Measurements from ENCODE around the gene SETD4.
A peak's percentile ranks its signal among the peaks of the same experiment; 100 is the strongest.
"Not testable (repeated sequence)": the region's sequence is repeated elsewhere in the genome, so short reads cannot be mapped to it uniquely, and the experiment has no call there.

The SETD4 gene

GRCh38 chr21:36104317-36105300, 44.3 kb upstream of the SETD4 start:
- H4K20me1 ChIP-seq (ENCODE audit: insufficient read depth, low read length), result no peaks in the 10 kb centered on the region
- no peak overlapping the region for H2AFZ ChIP-seq (ENCODE audit: low read length)
- peaks cover 11% of the 10 kb centered on the region for H3F3A ChIP-seq (ENCODE audit: insufficient read depth, low read length)
- DNase-seq, result no peak
- no peaks in the 10 kb centered on the region for H3K9me2 ChIP-seq (replicated peaks; ENCODE audit: insufficient read depth, low read length)
- no peak overlapping the region for H3K27ac ChIP-seq (ENCODE audit: low read length)
- no peak overlapping the region for H3K9ac ChIP-seq (ENCODE audit: low read length)
- no peak overlapping the region for H3K4me3 ChIP-seq (ENCODE audit: low read length)
- no peaks in the 10 kb centered on the region for H3K79me2 ChIP-seq (ENCODE audit: low read length)
- H3K9me3 ChIP-seq (replicated peaks; ENCODE audit: insufficient read depth, low read length), result no peaks in the 10 kb centered on the region
- TF ChIP-seq EZH2phosphoT487 (IDR thresholded peaks at IDR 0.05; ENCODE audit: low read length) (no peak), CTCF (IDR thresholded peaks at IDR 0.05; ENCODE audit: low read length) (peak; percentile 36; the same call in 1 of the 2 replicates)
- peaks cover 15% of the 10 kb centered on the region for H3K4me1 ChIP-seq (ENCODE audit: low read length)
- H3K4me2 ChIP-seq (ENCODE audit: low read depth, low read length), result no peak overlapping the region
- H3K27me3 ChIP-seq (replicated peaks; ENCODE audit: insufficient read depth, low read length), result no peaks in the 10 kb centered on the region
- no peaks in the 10 kb centered on the region for H3K36me3 ChIP-seq (replicated peaks; ENCODE audit: insufficient read depth, low read length)

- Histone ChIP-seq H3K9ac (ENCODE audit: low read length) (no peak overlapping the region), H3K9me3 (replicated peaks; ENCODE audit: insufficient read depth, low read length) (no peaks in the 10 kb centered on the region), H3K36me3 (replicated peaks; ENCODE audit: insufficient read depth, low read length) (no peaks in the 10 kb centered on the region), H4K20me1 (ENCODE audit: insufficient read depth, low read length) (no peaks in the 10 kb centered on the region), H3F3A (ENCODE audit: insufficient read depth, low read length) (peaks cover 11% of the 10 kb centered on the region), H3K27me3 (replicated peaks; ENCODE audit: insufficient read depth, low read length) (no peaks in the 10 kb centered on the region), H3K9me2 (replicated peaks; ENCODE audit: insufficient read depth, low read length) (no peaks in the 10 kb centered on the region), H3K4me2 (ENCODE audit: low read depth, low read length) (no peak overlapping the region), H3K4me3 (ENCODE audit: low read length) (no peak overlapping the region), H3K79me2 (ENCODE audit: low read length) (no peaks in the 10 kb centered on the region), H3K27ac (ENCODE audit: low read length) (no peak overlapping the region), H2AFZ (ENCODE audit: low read length) (no peak overlapping the region), H3K4me1 (ENCODE audit: low read length) (peaks cover 15% of the 10 kb centered on the region)
- DNase-seq, result no peak
- TF ChIP-seq EZH2phosphoT487 (IDR thresholded peaks at IDR 0.05; ENCODE audit: low read length), result no peak
- no peak for TF ChIP-seq EZH2 (optimal IDR thresholded peaks at IDR 0.05; ENCODE audit: low read depth, low read length)
- no peak for TF ChIP-seq CTCF (IDR thresholded peaks at IDR 0.05; ENCODE audit: low read length)
Measured at GRCh38 chr21:36103434-36103833, 43.1 kb upstream of the SETD4 start.

- H3K4me3 ChIP-seq (ENCODE audit: low read length), result no peak overlapping the region
- peaks cover 11% of the 10 kb centered on the region for H3F3A ChIP-seq (ENCODE audit: insufficient read depth, low read length)
- no peaks in the 10 kb centered on the region for H3K9me3 ChIP-seq (replicated peaks; ENCODE audit: insufficient read depth, low read length)
- peak; percentile 63 for DNase-seq
- H3K4me2 ChIP-seq (ENCODE audit: low read depth, low read length), result peak overlapping the region; percentile 16; the same call in 1 of the 2 replicates
- H3K9ac ChIP-seq (ENCODE audit: low read length), result no peak overlapping the region
- no peak overlapping the region for H3K27ac ChIP-seq (ENCODE audit: low read length)
- TF ChIP-seq EZH2 (optimal IDR thresholded peaks at IDR 0.05; ENCODE audit: low read depth, low read length), result no peak
- no peak for TF ChIP-seq CTCF (IDR thresholded peaks at IDR 0.05; ENCODE audit: low read length)
- no peak for TF ChIP-seq EZH2phosphoT487 (IDR thresholded peaks at IDR 0.05; ENCODE audit: low read length)
- H3K36me3 ChIP-seq (replicated peaks; ENCODE audit: insufficient read depth, low read length), result no peaks in the 10 kb centered on the region
- peaks cover 15% of the 10 kb centered on the region for H3K4me1 ChIP-seq (ENCODE audit: low read length)
- no peaks in the 10 kb centered on the region for H3K9me2 ChIP-seq (replicated peaks; ENCODE audit: insufficient read depth, low read length)
- no peaks in the 10 kb centered on the region for H3K27me3 ChIP-seq (replicated peaks; ENCODE audit: insufficient read depth, low read length)
- 0 out of 2 replicates have a peak overlapping the region, but pooled peaks have one; percentile 5 for H2AFZ ChIP-seq (ENCODE audit: low read length)
- H4K20me1 ChIP-seq (ENCODE audit: insufficient read depth, low read length), result no peaks in the 10 kb centered on the region
- no peaks in the 10 kb centered on the region for H3K79me2 ChIP-seq (ENCODE audit: low read length)
Measured at GRCh38 chr21:36100971-36101641, 40.8 kb upstream of the SETD4 start.

GRCh38 chr21:36099695-36100211, 39.4 kb upstream of the SETD4 start:
- H3K4me2 ChIP-seq (ENCODE audit: low read depth, low read length); H2AFZ ChIP-seq (ENCODE audit: low read length); DNase-seq; H3K4me3 ChIP-seq (ENCODE audit: low read length); H3K79me2 ChIP-seq (ENCODE audit: low read length); H3K9me2 ChIP-seq (replicated peaks; ENCODE audit: insufficient read depth, low read length); H3K27ac ChIP-seq (ENCODE audit: low read length); H3K27me3 ChIP-seq (replicated peaks; ENCODE audit: insufficient read depth, low read length); H3K9ac ChIP-seq (ENCODE audit: low read length); H3K36me3 ChIP-seq (replicated peaks; ENCODE audit: insufficient read depth, low read length); H3K9me3 ChIP-seq (replicated peaks; ENCODE audit: insufficient read depth, low read length); H4K20me1 ChIP-seq (ENCODE audit: insufficient read depth, low read length): not testable (repeated sequence)
- Histone ChIP-seq H3K4me1 (ENCODE audit: low read length) (peaks cover 15% of the 10 kb centered on the region), H3F3A (ENCODE audit: insufficient read depth, low read length) (peaks cover 11% of the 10 kb centered on the region)
